ENCODE data around the gene OR56B1.

Gene OR56B1

DNA sequence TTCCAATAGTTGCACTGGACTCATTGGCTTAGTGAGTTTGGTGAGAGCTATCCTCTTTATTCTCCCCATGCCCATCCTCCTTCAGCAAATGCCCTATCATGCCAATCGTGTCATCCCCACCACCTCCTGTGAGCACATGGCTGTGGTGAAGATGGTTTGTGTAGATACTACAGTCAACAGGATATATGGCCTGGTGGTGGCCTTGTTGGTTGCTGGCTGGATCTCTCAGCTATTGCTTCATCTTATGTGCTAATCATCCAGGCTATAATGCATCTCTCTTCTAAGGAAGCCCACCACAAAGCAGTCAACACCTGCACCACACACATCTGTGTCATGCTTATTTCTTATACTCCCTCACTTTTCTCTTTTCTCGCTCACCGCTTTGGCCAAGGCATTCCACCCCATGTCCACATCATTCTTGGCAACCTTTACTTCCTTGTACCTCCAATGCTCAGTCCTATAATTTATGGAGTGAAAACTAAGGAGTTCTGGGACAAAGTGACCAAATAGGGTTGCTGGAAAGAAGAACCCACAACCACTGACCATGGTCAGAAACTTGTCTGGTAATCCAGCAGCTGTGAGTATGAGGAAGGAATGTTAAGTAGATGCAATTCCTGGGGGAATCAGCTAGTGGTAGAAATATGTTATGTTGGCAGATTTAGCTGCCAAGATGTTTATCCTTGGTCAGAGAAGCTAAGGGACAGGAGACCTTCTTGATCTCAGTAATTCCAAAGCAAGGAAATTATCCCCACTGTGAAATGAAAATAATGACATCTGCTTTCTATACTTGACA is 16.3 kb upstream of the OR56B1 start:
- Mint-ChIP-seq H3K4me3 (no peak overlapping the region), H3K27ac (no peak overlapping the region), H3K27me3 (ENCODE audit: low read depth, poor library complexity) (peaks cover 14% of the 10 kb centered on the region), H3K4me1 (no peaks in the 10 kb centered on the region), H3K36me3 (ENCODE audit: low read depth) (no peaks in the 10 kb centered on the region), H3K9me3 (peaks cover 13% of the 10 kb centered on the region)
- TF ChIP-seq CTCF (IDR thresholded peaks at IDR 0.05): no peak
- no peak for DNase-seq

DNA sequence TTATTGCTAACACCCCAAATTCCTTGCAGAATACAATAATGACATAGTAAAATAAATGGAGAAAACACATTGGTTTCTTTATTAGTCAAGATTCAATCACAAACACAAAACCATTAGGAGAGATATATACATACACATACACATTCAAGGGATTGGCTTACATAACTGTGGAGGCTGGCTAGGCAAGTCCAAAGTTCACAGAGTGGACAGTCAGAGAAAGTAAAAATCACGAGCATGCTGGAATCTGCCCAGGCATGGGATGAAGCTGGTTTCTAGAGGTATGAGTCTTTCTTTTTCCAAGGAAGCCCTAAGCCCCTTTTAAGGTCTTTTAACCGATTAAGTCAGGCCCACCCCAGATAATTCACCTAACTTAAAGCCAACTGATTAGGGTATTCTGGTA is 13.6 kb upstream of the OR56B1 start:
- peaks cover 6% of the 10 kb centered on the region for H3K9me3 Mint-ChIP-seq
- no peak overlapping the region for H3K4me3 Mint-ChIP-seq
- peaks cover 20% of the 10 kb centered on the region for H3K27me3 Mint-ChIP-seq (ENCODE audit: low read depth, poor library complexity)
- TF ChIP-seq CTCF (IDR thresholded peaks at IDR 0.05): no peak
- no peak overlapping the region for H3K27ac Mint-ChIP-seq
- H3K4me1 Mint-ChIP-seq: no peaks in the 10 kb centered on the region
- H3K36me3 Mint-ChIP-seq (ENCODE audit: low read depth): no peaks in the 10 kb centered on the region
- DNase-seq: no peak

- H3K4me1 Mint-ChIP-seq: no peaks in the 10 kb centered on the region
- H3K27ac Mint-ChIP-seq: no peak overlapping the region
- H3K27me3 Mint-ChIP-seq (ENCODE audit: low read depth, poor library complexity): peaks cover 20% of the 10 kb centered on the region
- TF ChIP-seq CTCF (IDR thresholded peaks at IDR 0.05): no peak
- H3K9me3 Mint-ChIP-seq: no peaks in the 10 kb centered on the region
- no peak overlapping the region for H3K4me3 Mint-ChIP-seq
- H3K36me3 Mint-ChIP-seq (ENCODE audit: low read depth): no peaks in the 10 kb centered on the region
- DNase-seq: no peak
Observed at GRCh38 chr11:5726351-5726750, 9.9 kb upstream of the OR56B1 start.

- H3K36me3 Mint-ChIP-seq (ENCODE audit: low read depth): no peaks in the 10 kb centered on the region
- DNase-seq: no peak
- TF ChIP-seq CTCF (IDR thresholded peaks at IDR 0.05): no peak
- H3K9me3 Mint-ChIP-seq: no peaks in the 10 kb centered on the region
- H3K27ac Mint-ChIP-seq: no peak overlapping the region
- no peak overlapping the region for H3K4me3 Mint-ChIP-seq
- peaks cover 20% of the 10 kb centered on the region for H3K27me3 Mint-ChIP-seq (ENCODE audit: low read depth, poor library complexity)
- no peaks in the 10 kb centered on the region for H3K4me1 Mint-ChIP-seq
Observed at GRCh38 chr11:5727691-5728090, 8.6 kb upstream of the OR56B1 start.

- Mint-ChIP-seq H3K4me3 (no peak overlapping the region), H3K36me3 (ENCODE audit: low read depth) (no peaks in the 10 kb centered on the region), H3K27ac (no peak overlapping the region), H3K4me1 (peaks cover 18% of the 10 kb centered on the region), H3K27me3 (ENCODE audit: low read depth, poor library complexity) (peaks cover 14% of the 10 kb centered on the region), H3K9me3 (peaks cover 18% of the 10 kb centered on the region)
- DNase-seq: no peak
- no peak for TF ChIP-seq CTCF (IDR thresholded peaks at IDR 0.05)
Observed at GRCh38 chr11:5737091-5737490, 843 bp downstream of the OR56B1 start.

All from nephron progenitor cell (in vitro differentiated cells).